IMR-90 (cell line): ENCODE measurements around the gene SYPL1. TPM values are rescaled to one million over a fixed set of nuclear protein-coding genes. Genes with fewer than 3 reads are reported as not detected.
A peak's percentile ranks its signal among the peaks of the same experiment; 100 is the strongest.

Source experiments
- ATAC-seq: fragments of 200-7000 bp; cut with Tn5 transposase; 2 replicates; pipeline ENCODE4 v1.9.1; 2020; ENCODE audit warnings: low read depth, mild to moderate bottlenecking, moderate library complexity
- Bru-seq: library from RNA; stranded (reverse); fragments of 400-500 nt; gene quantifications from one replicate; lab custom pipeline; 2021; lab: Mats Ljungman, UMichigan
- BruChase-seq, 2 experiments: library from RNA; stranded (reverse); fragments of 400-500 nt; gene quantifications; one replicate each; lab custom pipeline; 2021; lab: Mats Ljungman, UMichigan
- BruUV-seq: library from RNA; stranded (reverse); fragments of 400-500 nt; replicated peaks from 2 replicates; lab custom pipeline; 2021; lab: Mats Ljungman, UMichigan
- CTCF ChIA-PET: fragments of 300-600 bp; formaldehyde crosslinking; extraction: SDS; loops from one replicate; lab custom pipeline; 2021; ENCODE audit warnings: antibody characterized with exemption; lab: Yijun Ruan, JAX
- POLR2A ChIA-PET: fragments of 300-600 bp; sonication (Branson Sonifier 250); formaldehyde crosslinking; loops from one replicate; lab custom pipeline; 2022; ENCODE audit warnings: antibody characterized with exemption; ENCODE audit not compliant: unreplicated experiment; lab: Charles Lee
- DNase-seq: peaks from one replicate; pipeline ENCODE4 v3.0.0; 2013
- H2AFZ ChIP-seq: replicated peaks from 2 replicates; pipeline ENCODE3; 2013; ENCODE audit warnings: low read length, mild to moderate bottlenecking; ENCODE audit not compliant: poor library complexity
- H2AK5ac ChIP-seq: 2 replicates; pipeline ENCODE4 v1.6.1; 2013; ENCODE audit warnings: low read depth, low read length, inconsistent platforms
- H2AK9ac ChIP-seq: replicated peaks from 2 replicates; pipeline ENCODE3; 2013; ENCODE audit warnings: mild to moderate bottlenecking, low read depth, low read length, moderate library complexity; ENCODE audit not compliant: poor library complexity
- H2BK120ac ChIP-seq: 2 replicates; pipeline ENCODE4 v1.6.1; 2013; ENCODE audit warnings: low read depth, low read length, inconsistent platforms
- H2BK15ac ChIP-seq: 3 replicates; pipeline ENCODE4 v1.6.1; 2013; ENCODE audit warnings: low read depth, low read length, inconsistent platforms
- H2BK20ac ChIP-seq: 2 replicates; pipeline ENCODE4 v1.6.1; 2013; ENCODE audit warnings: low read depth, mild to moderate bottlenecking, inconsistent platforms, low read length, moderate library complexity
- H2BK5ac ChIP-seq: 2 replicates; pipeline ENCODE4 v1.6.1; 2013; ENCODE audit warnings: mild to moderate bottlenecking, low read depth, low read length, inconsistent platforms; ENCODE audit not compliant: poor library complexity, severe bottlenecking
- H3K14ac ChIP-seq: replicated peaks from 2 replicates; pipeline ENCODE4 v1.6.1; 2013; ENCODE audit warnings: low read depth, low read length, inconsistent platforms
- H3K18ac ChIP-seq: 2 replicates; pipeline ENCODE4 v1.6.1; 2013; ENCODE audit warnings: low read depth, low read length, control low read depth
- H3K23ac ChIP-seq: 2 replicates; pipeline ENCODE4 v1.6.1; 2013; ENCODE audit warnings: low read depth, low read length, inconsistent platforms
- H3K27ac ChIP-seq: 2 replicates; pipeline ENCODE4 v1.5.1; 2013; ENCODE audit warnings: mild to moderate bottlenecking, control low read depth, low read length; ENCODE audit not compliant: insufficient read depth
- H3K27me3 ChIP-seq: 2 replicates; pipeline ENCODE4 v1.6.1; 2013; ENCODE audit warnings: low read length; ENCODE audit not compliant: control insufficient read depth, insufficient read depth
- H3K36me3 ChIP-seq: 2 replicates; pipeline ENCODE4 v1.6.1; 2013; ENCODE audit warnings: low read length, mixed read lengths; ENCODE audit not compliant: control insufficient read depth, insufficient read depth
- H3K4ac ChIP-seq: 2 replicates; pipeline ENCODE4 v1.6.1; 2013; ENCODE audit warnings: low read depth, low read length, inconsistent platforms
- H3K4me1 ChIP-seq: 2 replicates; pipeline ENCODE4 v1.6.1; 2013; ENCODE audit warnings: low read length, mixed read lengths; ENCODE audit not compliant: control insufficient read depth, insufficient read depth
- H3K4me2 ChIP-seq: 2 replicates; pipeline ENCODE4 v1.6.1; 2013; ENCODE audit warnings: low read depth, mild to moderate bottlenecking, control low read depth, low read length, moderate library complexity
- H3K4me3 ChIP-seq: 2 replicates; pipeline ENCODE4 v1.5.1; 2013; ENCODE audit warnings: low read depth, mild to moderate bottlenecking, control low read depth, low read length, moderate library complexity; ENCODE audit not compliant: insufficient read depth
- H3K56ac ChIP-seq: 2 replicates; pipeline ENCODE4 v1.6.1; 2013; ENCODE audit warnings: low read length, inconsistent platforms; ENCODE audit not compliant: insufficient read depth; ENCODE audit errors: extremely low read depth
- H3K79me1 ChIP-seq, 2 experiments: 2 replicates each; pipeline ENCODE4 v1.6.1; 2013; ENCODE audit warnings: low read length in 2 of 2, inconsistent platforms in 1 of 2, low read depth in 1 of 2
- H3K9ac ChIP-seq: 2 replicates; pipeline ENCODE4 v1.6.1; 2013; ENCODE audit warnings: low read depth, low read length, control low read depth
- H3K9me1 ChIP-seq: 2 replicates; pipeline ENCODE4 v1.6.1; 2013; ENCODE audit warnings: low read length, inconsistent platforms; ENCODE audit not compliant: insufficient read depth
- H3K9me3 ChIP-seq: 2 replicates; pipeline ENCODE4 v1.6.1; 2013; ENCODE audit warnings: low read length; ENCODE audit not compliant: control insufficient read depth, insufficient read depth
- H4K20me1 ChIP-seq: 2 replicates; pipeline ENCODE4 v1.6.1; 2013; ENCODE audit warnings: low read length, inconsistent platforms; ENCODE audit not compliant: insufficient read depth
- H4K5ac ChIP-seq: 2 replicates; pipeline ENCODE4 v1.6.1; 2013; ENCODE audit warnings: mild to moderate bottlenecking, low read depth, low read length, control low read depth
- H4K8ac ChIP-seq, 2 experiments: 2 replicates each; pipeline ENCODE4 v1.6.1; 2013; ENCODE audit warnings: low read depth in 2 of 2, low read length in 2 of 2, control low read depth in 1 of 2, inconsistent platforms in 1 of 2
- H4K91ac ChIP-seq: 2 replicates; pipeline ENCODE4 v1.6.1; 2013; ENCODE audit warnings: low read depth, low read length, inconsistent platforms; ENCODE audit not compliant: insufficient read depth
- BHLHE40 ChIP-seq: fragments of 150-350 bp; IDR thresholded peaks from 2 replicates; pipeline ENCODE4 v1.6.1; 2016; ENCODE audit warnings: mild to moderate bottlenecking, low read depth, low read length
- MAZ ChIP-seq: IDR thresholded peaks from 2 replicates; pipeline ENCODE4 v1.6.1; 2012; ENCODE audit warnings: low read depth, mild to moderate bottlenecking, low read length, improper control_type of control experiment, moderate library complexity, borderline replicate concordance
- NFE2L2 ChIP-seq: fragments of 150-350 bp; IDR thresholded peaks from 2 replicates; pipeline ENCODE4 v1.6.1; 2016; ENCODE audit warnings: low read depth, mild to moderate bottlenecking, low read length
- RFX5 ChIP-seq: IDR thresholded peaks from 2 replicates; pipeline ENCODE4 v1.8.0; 2012; ENCODE audit warnings: low read depth, mild to moderate bottlenecking, low read length, moderate library complexity
- WGBS, 2 experiments: methylation state at CpG; one replicate each; pipeline versions ENCODE4 v1.1.5 to v1.1.7; 2013; ENCODE audit warnings: missing lambda C conversion rate in 2 of 2; ENCODE audit not compliant: insufficient read length in 1 of 2; ENCODE audit errors: extremely low coverage in 2 of 2; 5-methylcytosine and 5-hydroxymethylcytosine counted together
- dilution Hi-C: fragments of 300-500 bp; cut with HindIII; formaldehyde crosslinking; loops from one replicate; pipeline ENCODE4 v1.14.3; 2018; ENCODE audit warnings: low sequenced_read_pairs; ENCODE audit not compliant: unreplicated experiment
- in situ Hi-C: fragments of 300-500 bp; cut with MboI; formaldehyde crosslinking; loops from 3 replicates; pipeline ENCODE4 v1.14.3; 2019; ENCODE audit warnings: low sequenced_read_pairs, inconsistent platforms, mixed read lengths
- intact Hi-C: fragments of 100-400 bp; cut with micrococcal nuclease; formaldehyde crosslinking; loops from 2 replicates; pipeline ENCODE4 v1.10.0; 2022
- long read RNA-seq: library from polyadenylated mRNA; unstranded; transcript quantifications from one replicate; pipeline ENCODE4 v2.0.0, GENCODE V29; 2021; ENCODE audit not compliant: unreplicated experiment
- polyA plus RNA-seq, 3 experiments: library from polyadenylated mRNA; depleted of rRNA; stranded (reverse); fragments of >200 nt; gene quantifications; 2 replicates each; pipeline ENCODE4 v1.2.3, GENCODE V29; 2012; ENCODE audit warnings: low replicate concordance in 1 of 3
- total RNA-seq: library from RNA; depleted of rRNA; stranded (reverse); fragments of >200 nt; gene quantifications from 2 replicates; pipeline ENCODE4 v1.2.3, GENCODE V29; 2012; rRNA removed
- TF ChIP-seq, protein P1 (sequence below): conservative IDR thresholded peaks from 2 replicates; pipeline ENCODE4 v1.5.1; 2012; ENCODE audit warnings: mild to moderate bottlenecking, low read depth, low read length, improper control_type of control experiment
- TF ChIP-seq, protein P2 (sequence below): fragments of 150-350 bp; IDR thresholded peaks from 2 replicates; pipeline ENCODE4 v1.6.1; 2016; ENCODE audit warnings: low read depth, mild to moderate bottlenecking, low read length, moderate library complexity, borderline replicate concordance

SYPL1 gene
- total RNA-seq (19.0 and 35.6 TPM in 2 replicates), polyA plus RNA-seq (2012; rRNA removed) (33.0 and 45.0 TPM in 2 replicates), Bru-seq, nascent RNA (percentile 81 among the genes with signal in this experiment), BruChase-seq, experiment 1, labeled RNA remaining after a 6-hour chase (percentile 85 among the genes with signal in this experiment), BruChase-seq, experiment 2, labeled RNA remaining after a 2-hour chase (percentile 77 among the genes with signal in this experiment)
- 9.6 and 15.2 TPM in 2 replicates for polyA plus RNA-seq (2012; cell fraction: cytosol; rRNA removed)
- 1.5 and 12.0 TPM in 2 replicates for polyA plus RNA-seq (2012; cell fraction: nucleus; rRNA removed; ENCODE audit: low replicate concordance)
- long read RNA-seq, transcript SYPL1-202 (5 exons, 2,151 nt) = major isoform, 131 of 153 reads
- long read RNA-seq, partial matches to known transcripts = 0 of 153 reads
- long read RNA-seq, other reads (novel, unspliced or antisense) = 17 of 153 reads

DNA sequence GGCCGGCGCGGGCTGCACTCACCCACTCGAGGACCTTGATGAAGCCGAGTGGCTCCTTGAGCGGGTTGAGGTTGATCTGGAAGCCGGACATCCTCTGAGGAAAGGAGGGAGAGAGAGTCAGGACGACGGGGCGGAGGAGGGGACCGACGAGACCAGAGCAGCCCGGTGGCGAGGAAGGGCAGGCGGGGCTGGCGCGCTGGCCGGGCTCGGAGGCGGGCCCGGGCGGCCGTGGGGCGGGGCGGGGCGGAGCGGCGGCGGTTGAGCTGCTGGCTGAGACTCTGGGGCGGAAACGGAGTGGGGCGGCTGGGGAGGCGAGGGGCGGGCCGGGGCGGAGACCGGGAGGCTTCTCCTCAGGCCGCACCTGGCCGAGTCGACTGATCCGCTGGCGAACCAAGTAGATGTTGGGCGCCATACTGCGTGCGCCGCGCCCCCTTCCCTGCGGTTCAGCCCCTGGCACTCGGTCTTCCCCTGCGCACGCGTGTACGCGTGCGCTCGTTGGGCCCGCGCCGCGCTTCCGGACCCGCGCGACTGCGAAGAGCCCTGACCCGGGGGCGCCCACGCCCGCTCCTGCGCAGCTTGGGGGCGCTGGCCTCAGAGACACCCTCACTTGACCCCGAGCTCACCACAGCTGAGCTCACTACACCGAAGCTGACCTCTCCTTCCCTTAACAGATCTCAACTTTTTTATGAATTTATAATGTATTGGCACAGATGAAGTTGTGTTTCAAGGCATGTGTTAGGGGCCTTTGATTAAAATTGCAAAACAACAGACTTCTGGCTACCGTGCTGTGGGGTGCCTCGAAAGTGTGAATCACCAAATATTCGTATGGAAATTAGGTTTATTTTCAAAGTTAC is at the start of gene SYPL1:
Gene SYPL1 (minus strand): TSS at position 195 of the 854 bp plus-strand sequence. CDS start 104 bp downstream, at position 91.
- Histone ChIP-seq H3K4me2 (peak within 1 kb of the TSS; percentile 98), H3K4me1 (peaks cover 2% of the 10 kb centered on the region; the same call in 1 of the 2 replicates), H3K23ac (peak within 1 kb of the TSS; percentile 98), H2BK5ac (peak within 1 kb of the TSS; percentile 96), H3K9ac (peak within 1 kb of the TSS; percentile 94), H2AK9ac (peak within 1 kb of the TSS; percentile 92), H2BK120ac (peak within 1 kb of the TSS; percentile 88), H2BK20ac (no peak within 1 kb of the TSS), H4K20me1 (peaks cover 26% of the 10 kb centered on the region; the same call in 1 of the 2 replicates), H3K14ac (peak within 1 kb of the TSS; percentile 100), H3K9me1 (peaks cover 3% of the 10 kb centered on the region; the same call in 1 of the 2 replicates), H3K4ac (peak within 1 kb of the TSS; percentile 99), H3K27me3 (no peaks in the 10 kb centered on the region), H2BK15ac (peak within 1 kb of the TSS; percentile 76; the same call in 1 of the 3 replicates), H4K5ac (peak within 1 kb of the TSS; percentile 94), H4K91ac (peak within 1 kb of the TSS; percentile 96), H3K27ac (peak within 1 kb of the TSS; percentile 98), H3K9me3 (no peaks in the 10 kb centered on the region), H3K4me3 (peak within 1 kb of the TSS; percentile 93), H3K56ac (peak within 1 kb of the TSS; percentile 93), H3K18ac (peak within 1 kb of the TSS; percentile 95), H2AFZ (peak within 1 kb of the TSS; percentile 99), H4K8ac (peak within 1 kb of the TSS; percentile 83 to 99), H3K79me1 (peaks cover 12 to 33% of the 10 kb centered on the region in 2 experiments), H2AK5ac (peak within 1 kb of the TSS; percentile 71), H3K36me3 (no peaks in the 10 kb centered on the region)
- ATAC-seq = peak; percentile 94
- ChIA-PET POLR2A (interaction anchor here (0.6 to 1.4 kb wide), 5 partner anchors 32 to 1072 kb away, joined by 3 to 7 read pairs (median 3); no protein-coding TSS in a partner anchor), CTCF (interaction anchor here (1.1 to 1.2 kb wide), 3 partner anchors 22 to 615 kb away, joined by 3 read pairs; no protein-coding TSS in a partner anchor)
- in situ Hi-C loops (no loop called here), dilution Hi-C loops (no loop called here), intact Hi-C loops (loop anchor here (5.0 kb wide), 2 partner anchors 40 to 45 kb away; no protein-coding TSS in a partner anchor)
- WGBS, 2 experiments = 2% methylated on average over 47 of the region's 76 CpGs; no CpG with 5 or more reads in 1 of the 2 experiments
- DNase-seq = peak; percentile 88
- no TSS peak for BruUV-seq
- peak; percentile 60; the same call in 1 of the 2 replicates for TF ChIP-seq MAZ
- TF ChIP-seq, protein P1, sequence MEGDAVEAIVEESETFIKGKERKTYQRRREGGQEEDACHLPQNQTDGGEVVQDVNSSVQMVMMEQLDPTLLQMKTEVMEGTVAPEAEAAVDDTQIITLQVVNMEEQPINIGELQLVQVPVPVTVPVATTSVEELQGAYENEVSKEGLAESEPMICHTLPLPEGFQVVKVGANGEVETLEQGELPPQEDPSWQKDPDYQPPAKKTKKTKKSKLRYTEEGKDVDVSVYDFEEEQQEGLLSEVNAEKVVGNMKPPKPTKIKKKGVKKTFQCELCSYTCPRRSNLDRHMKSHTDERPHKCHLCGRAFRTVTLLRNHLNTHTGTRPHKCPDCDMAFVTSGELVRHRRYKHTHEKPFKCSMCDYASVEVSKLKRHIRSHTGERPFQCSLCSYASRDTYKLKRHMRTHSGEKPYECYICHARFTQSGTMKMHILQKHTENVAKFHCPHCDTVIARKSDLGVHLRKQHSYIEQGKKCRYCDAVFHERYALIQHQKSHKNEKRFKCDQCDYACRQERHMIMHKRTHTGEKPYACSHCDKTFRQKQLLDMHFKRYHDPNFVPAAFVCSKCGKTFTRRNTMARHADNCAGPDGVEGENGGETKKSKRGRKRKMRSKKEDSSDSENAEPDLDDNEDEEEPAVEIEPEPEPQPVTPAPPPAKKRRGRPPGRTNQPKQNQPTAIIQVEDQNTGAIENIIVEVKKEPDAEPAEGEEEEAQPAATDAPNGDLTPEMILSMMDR = no peak
- TF ChIP-seq NFE2L2 = no peak
- TF ChIP-seq RFX5 = no peak
- TF ChIP-seq BHLHE40 = peak; percentile 48; the same call in 1 of the 2 replicates
- TF ChIP-seq, protein P2, sequence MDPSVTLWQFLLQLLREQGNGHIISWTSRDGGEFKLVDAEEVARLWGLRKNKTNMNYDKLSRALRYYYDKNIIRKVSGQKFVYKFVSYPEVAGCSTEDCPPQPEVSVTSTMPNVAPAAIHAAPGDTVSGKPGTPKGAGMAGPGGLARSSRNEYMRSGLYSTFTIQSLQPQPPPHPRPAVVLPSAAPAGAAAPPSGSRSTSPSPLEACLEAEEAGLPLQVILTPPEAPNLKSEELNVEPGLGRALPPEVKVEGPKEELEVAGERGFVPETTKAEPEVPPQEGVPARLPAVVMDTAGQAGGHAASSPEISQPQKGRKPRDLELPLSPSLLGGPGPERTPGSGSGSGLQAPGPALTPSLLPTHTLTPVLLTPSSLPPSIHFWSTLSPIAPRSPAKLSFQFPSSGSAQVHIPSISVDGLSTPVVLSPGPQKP = no peak
